ENCODE data around the gene ZNF341. TPM values are rescaled to one million over a fixed set of nuclear protein-coding genes. Genes with fewer than 3 reads are reported as not detected.
A peak's percentile ranks its signal among the peaks of the same experiment; 100 is the strongest.

Gene ZNF341
- total RNA-seq, 1 donor from 2014 or later = 2.4 TPM

- peak; percentile 40 for ATAC-seq
- peak; percentile 46 for DNase-seq
- intact Hi-C loops (cut with micrococcal nuclease) = no loop called here
Observed at GRCh38 chr20:33832103-33832804, 100.5 kb downstream of the ZNF341 start.

- DNase-seq (no peak), ATAC-seq (no peak)
- intact Hi-C loops (cut with micrococcal nuclease) = no loop called here
Observed at GRCh38 chr20:33833333-33833732, 101.5 kb downstream of the ZNF341 start.

GRCh38 chr20:33835615-33836172 lies 103.9 kb downstream of the ZNF341 start:
- DNase-seq = no peak
- intact Hi-C loops (cut with micrococcal nuclease) = no loop called here
- ATAC-seq = no peak

- DNase-seq = no peak
- ATAC-seq = no peak
- intact Hi-C loops (cut with micrococcal nuclease) = no loop called here
Observed at GRCh38 chr20:33836277-33836676, 104.5 kb downstream of the ZNF341 start.

DNA sequence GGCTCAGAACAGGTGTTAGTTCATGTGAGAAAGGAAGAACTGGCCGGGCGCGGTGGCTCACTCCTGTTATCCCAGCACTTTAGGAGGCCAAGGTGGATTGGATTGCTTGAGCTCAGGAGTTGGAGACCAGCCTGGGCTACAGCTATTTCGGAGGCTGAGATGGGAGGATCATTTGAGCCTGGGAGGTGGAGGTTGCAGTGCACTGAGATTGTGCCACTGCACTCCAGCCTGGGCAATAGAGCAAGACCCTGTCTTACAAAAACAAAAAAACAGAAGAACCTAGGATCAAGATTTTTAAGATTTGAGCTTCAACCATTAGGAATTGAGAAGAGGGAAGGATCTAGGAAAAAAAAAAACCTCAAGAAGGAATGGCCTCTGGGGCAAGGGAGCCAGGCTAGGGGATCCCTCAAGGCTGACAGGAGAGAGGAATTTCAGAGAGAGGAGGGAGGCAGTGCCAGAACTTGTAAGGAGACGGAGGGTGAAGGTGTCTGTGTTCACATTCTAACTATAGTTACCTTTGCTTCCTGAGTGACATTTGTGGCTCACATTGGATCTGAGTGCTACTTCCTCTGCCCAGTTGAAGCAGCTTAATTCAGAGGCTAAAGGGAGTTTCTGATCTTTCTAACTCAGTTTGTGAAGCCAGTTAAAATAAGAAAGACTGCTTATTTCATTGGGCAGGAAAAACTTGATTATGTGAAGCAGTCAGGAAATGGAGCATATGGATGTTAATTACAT lies 105.5 kb downstream of the ZNF341 start:
- DNase-seq (no peak), ATAC-seq (no peak)
- intact Hi-C loops (cut with micrococcal nuclease) = no loop called here

- no peak for ATAC-seq
- intact Hi-C loops (cut with micrococcal nuclease) = no loop called here
- DNase-seq = no peak
Observed at GRCh38 chr20:33838035-33838864, 106.5 kb downstream of the ZNF341 start.

- intact Hi-C loops (cut with micrococcal nuclease) = no loop called here
- ATAC-seq = peak; percentile 88
- peak; percentile 82 for DNase-seq
Observed at GRCh38 chr20:33839591-33839990, 107.8 kb downstream of the ZNF341 start.

DNA sequence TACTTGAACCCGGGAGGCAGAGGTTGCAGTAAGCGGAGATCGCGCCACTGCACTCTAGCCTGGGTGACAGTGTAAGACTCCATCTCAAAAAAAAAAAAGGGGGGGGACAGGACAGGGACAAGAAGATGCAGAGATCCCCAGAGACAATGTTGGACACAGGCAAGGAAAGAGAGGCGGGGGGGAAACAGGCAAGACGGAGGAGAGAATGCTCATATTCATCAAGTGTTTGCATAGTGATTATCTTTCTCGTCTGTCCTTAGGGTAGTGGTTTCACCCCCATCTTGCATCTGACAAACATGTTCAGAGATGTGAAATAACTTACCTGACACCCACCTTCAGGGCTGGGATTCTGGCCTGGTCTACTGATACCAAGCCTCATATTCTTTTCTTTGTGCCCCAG lies 108.4 kb downstream of the ZNF341 start:
- DNase-seq = no peak
- ATAC-seq = no peak
- intact Hi-C loops (cut with micrococcal nuclease) = no loop called here

GRCh38 chr20:33840759-33841435 lies 109.1 kb downstream of the ZNF341 start:
- no peak for DNase-seq
- intact Hi-C loops (cut with micrococcal nuclease) = no loop called here
- ATAC-seq = no peak

GRCh38 chr20:33841436-33841799 lies 109.6 kb downstream of the ZNF341 start:
- intact Hi-C loops (cut with micrococcal nuclease) = no loop called here
- DNase-seq (no peak), ATAC-seq (no peak)

Other genes with a start within 250 kb of the ZNF341 start
- gene CBFA2T2, start 241.9 kb upstream of the ZNF341 start, total RNA-seq = 10.2 TPM
- gene C20orf144, start 69.7 kb upstream of the ZNF341 start, total RNA-seq = not detected
- gene ACTL10, start 65.1 kb upstream of the ZNF341 start, total RNA-seq = 0.40 TPM
- 71.8 TPM for gene NECAB3, start 57.6 kb upstream of the ZNF341 start, total RNA-seq
- 1.8 TPM for gene E2F1, start 45.6 kb upstream of the ZNF341 start, total RNA-seq
- gene PXMP4, start 11.7 kb upstream of the ZNF341 start, total RNA-seq = 13.5 TPM
- 101 TPM for gene CHMP4B, start 79.4 kb downstream of the ZNF341 start, total RNA-seq